Endodermal cell (in vitro differentiated cells): ENCODE results near the gene HAPLN3. TPM values are rescaled to one million over a fixed set of nuclear protein-coding genes. Genes with fewer than 3 reads are reported as not detected.

Source experiments
- DNase-seq: peaks from one replicate; pipeline ENCODE4 v3.0.0-alpha.2; 2017
- H3K27ac ChIP-seq: 2 replicates; pipeline ENCODE4 v1.5.1; 2013; ENCODE audit warnings: mild to moderate bottlenecking, low read depth, low read length, moderate library complexity
- H3K27me3 ChIP-seq: 2 replicates; pipeline ENCODE4 v1.6.1; 2013; ENCODE audit warnings: mild to moderate bottlenecking, low read length, moderate library complexity; ENCODE audit not compliant: insufficient read depth, control insufficient read depth, poor library complexity, severe bottlenecking
- H3K36me3 ChIP-seq: 2 replicates; pipeline ENCODE4 v1.7.0; 2013; ENCODE audit warnings: mild to moderate bottlenecking, low read length, moderate library complexity; ENCODE audit not compliant: control insufficient read depth, insufficient read depth
- H3K4me1 ChIP-seq: one replicate; pipeline ENCODE4 v1.7.0; 2013; ENCODE audit warnings: low read length; ENCODE audit not compliant: control insufficient read depth, insufficient read depth
- H3K4me3 ChIP-seq: 2 replicates; pipeline ENCODE4 v1.5.1; 2013; ENCODE audit warnings: mild to moderate bottlenecking, low read length, moderate library complexity
- H3K9ac ChIP-seq: 2 replicates; pipeline ENCODE4 v1.6.1; 2013; ENCODE audit warnings: mild to moderate bottlenecking, low read length, moderate library complexity; ENCODE audit not compliant: poor library complexity, severe bottlenecking; ENCODE audit errors: extremely low read depth
- H3K9me3 ChIP-seq: 2 replicates; pipeline ENCODE4 v1.6.1; 2013; ENCODE audit warnings: mild to moderate bottlenecking, low read length, moderate library complexity; ENCODE audit not compliant: control insufficient read depth
- H3K27ac Mint-ChIP-seq: 2 replicates; pipeline ENCODE4 v1.8.0; 2020; ENCODE audit warnings: mixed read lengths
- H3K27me3 Mint-ChIP-seq: 2 replicates; pipeline ENCODE4 v1.8.0; 2021; ENCODE audit warnings: mild to moderate bottlenecking, mixed read lengths; ENCODE audit not compliant: insufficient read depth
- H3K36me3 Mint-ChIP-seq: 2 replicates; pipeline ENCODE4 v1.8.0; 2020; ENCODE audit warnings: low read depth, mixed read lengths
- H3K4me1 Mint-ChIP-seq: 2 replicates; pipeline ENCODE4 v1.8.0; 2020; ENCODE audit warnings: mixed read lengths
- H3K4me3 Mint-ChIP-seq: 2 replicates; pipeline ENCODE4 v1.8.0; 2020; ENCODE audit warnings: mild to moderate bottlenecking, moderate library complexity, mixed read lengths
- H3K9me3 Mint-ChIP-seq: 2 replicates; pipeline ENCODE4 v1.8.0; 2020; ENCODE audit warnings: mild to moderate bottlenecking, mixed read lengths
- WGBS, 2 experiments: methylation state at CpG; one replicate each; pipeline versions ENCODE4 v1.1.5 to v1.1.7; 2013; ENCODE audit warnings: missing lambda C conversion rate in 2 of 2, mixed read lengths in 1 of 2; ENCODE audit not compliant: insufficient coverage in 1 of 2, insufficient read length in 1 of 2; 5-methylcytosine and 5-hydroxymethylcytosine counted together
- total RNA-seq, 2 donors: library from RNA; stranded (reverse); fragmentation: NEBNext Ultra II Directional in 1 of 2; extraction: Animal tissue kit (Norgen Biotek cat#: 25700) in 1 of 2; gene quantifications; 2 replicates in 1 of 2; 3 replicates in 1 of 2; pipeline ENCODE4 v1.2.1, GENCODE V29; 2021
- TF ChIP-seq, protein P1 (sequence below): fragments of 200-600 bp; sonication (generic); conservative IDR thresholded peaks from 2 replicates; pipeline ENCODE4 v1.5.0; 2021; ENCODE audit warnings: antibody characterized with exemption, mild to moderate bottlenecking

HAPLN3 gene
- total RNA-seq, 2 donors from 2014 or later: 5.8 to 15.6 TPM

DNA sequence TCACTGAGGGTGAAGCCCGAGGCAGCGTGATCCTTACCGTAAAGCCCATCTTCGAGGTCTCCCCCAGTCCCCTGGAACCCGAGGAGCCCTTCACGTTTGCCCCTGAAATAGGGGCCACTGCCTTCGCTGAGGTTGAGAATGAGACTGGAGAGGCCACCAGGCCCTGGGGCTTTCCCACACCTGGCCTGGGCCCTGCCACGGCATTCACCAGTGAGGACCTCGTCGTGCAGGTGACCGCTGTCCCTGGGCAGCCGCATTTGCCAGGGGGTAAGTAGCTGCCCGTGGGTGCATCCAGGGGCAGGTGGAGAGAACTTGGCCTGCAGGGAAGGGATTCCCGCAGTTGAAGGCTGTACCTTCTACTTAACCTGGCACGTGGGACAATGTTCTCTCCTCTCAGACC is 49.7 kb downstream of the HAPLN3 start:
- no peak overlapping the region for H3K9ac ChIP-seq
- H3K27ac ChIP-seq: no peak overlapping the region
- H3K36me3 ChIP-seq: no peaks in the 10 kb centered on the region
- H3K4me1 ChIP-seq: no peaks in the 10 kb centered on the region
- H3K27me3 ChIP-seq: no peaks in the 10 kb centered on the region
- no peaks in the 10 kb centered on the region for H3K9me3 ChIP-seq
- TF ChIP-seq, protein P1, sequence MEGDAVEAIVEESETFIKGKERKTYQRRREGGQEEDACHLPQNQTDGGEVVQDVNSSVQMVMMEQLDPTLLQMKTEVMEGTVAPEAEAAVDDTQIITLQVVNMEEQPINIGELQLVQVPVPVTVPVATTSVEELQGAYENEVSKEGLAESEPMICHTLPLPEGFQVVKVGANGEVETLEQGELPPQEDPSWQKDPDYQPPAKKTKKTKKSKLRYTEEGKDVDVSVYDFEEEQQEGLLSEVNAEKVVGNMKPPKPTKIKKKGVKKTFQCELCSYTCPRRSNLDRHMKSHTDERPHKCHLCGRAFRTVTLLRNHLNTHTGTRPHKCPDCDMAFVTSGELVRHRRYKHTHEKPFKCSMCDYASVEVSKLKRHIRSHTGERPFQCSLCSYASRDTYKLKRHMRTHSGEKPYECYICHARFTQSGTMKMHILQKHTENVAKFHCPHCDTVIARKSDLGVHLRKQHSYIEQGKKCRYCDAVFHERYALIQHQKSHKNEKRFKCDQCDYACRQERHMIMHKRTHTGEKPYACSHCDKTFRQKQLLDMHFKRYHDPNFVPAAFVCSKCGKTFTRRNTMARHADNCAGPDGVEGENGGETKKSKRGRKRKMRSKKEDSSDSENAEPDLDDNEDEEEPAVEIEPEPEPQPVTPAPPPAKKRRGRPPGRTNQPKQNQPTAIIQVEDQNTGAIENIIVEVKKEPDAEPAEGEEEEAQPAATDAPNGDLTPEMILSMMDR: no peak
- Mint-ChIP-seq H3K36me3 (no peaks in the 10 kb centered on the region), H3K27ac (no peak overlapping the region), H3K4me1 (no peaks in the 10 kb centered on the region), H3K27me3 (peaks cover 3% of the 10 kb centered on the region), H3K4me3 (no peak overlapping the region), H3K9me3 (no peaks in the 10 kb centered on the region)
- WGBS, 2 experiments: 93 to 99% methylated on average over 11 to 15 of the region's 15 CpGs
- no peak overlapping the region for H3K4me3 ChIP-seq
- no peak for DNase-seq

DNA sequence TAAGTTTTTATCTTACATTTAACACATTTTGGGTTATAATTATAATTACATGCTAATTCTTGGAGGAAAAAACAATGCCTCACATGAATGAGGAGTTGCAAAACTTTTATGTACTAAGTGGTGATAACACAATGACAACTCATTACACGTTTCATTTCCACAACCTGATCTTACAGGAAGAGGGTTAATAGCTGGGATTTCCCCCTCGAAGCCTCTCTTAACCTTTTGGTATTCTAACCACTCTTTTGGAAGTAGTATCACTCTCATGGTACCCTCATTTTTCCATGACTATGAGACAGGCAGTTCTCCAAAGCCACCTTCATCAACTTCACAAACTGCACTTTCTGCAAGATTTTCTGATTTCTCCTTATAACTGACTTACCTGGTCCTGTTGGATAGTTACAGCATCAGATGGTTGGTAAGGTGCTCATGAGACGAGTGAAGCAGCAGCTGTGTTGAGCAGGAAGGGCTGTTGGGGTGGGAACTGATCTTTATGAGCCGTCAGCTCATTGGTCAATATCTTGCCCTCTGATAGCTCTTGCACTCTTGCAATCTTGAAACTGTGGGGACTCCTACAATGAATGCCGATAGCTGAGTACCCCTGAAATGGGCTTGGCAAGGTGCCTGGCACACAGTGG is 50.5 kb downstream of the HAPLN3 start:
- H3K9me3 ChIP-seq: no peaks in the 10 kb centered on the region
- no peaks in the 10 kb centered on the region for H3K36me3 ChIP-seq
- no peaks in the 10 kb centered on the region for H3K9me3 Mint-ChIP-seq
- no peaks in the 10 kb centered on the region for H3K4me1 ChIP-seq
- no peaks in the 10 kb centered on the region for H3K27me3 ChIP-seq
- TF ChIP-seq, protein P1: no peak
- no peak overlapping the region for H3K4me3 ChIP-seq
- no peak overlapping the region for H3K27ac ChIP-seq
- no peak for DNase-seq
- 80 to 93% methylated on average over 3 to 5 of the region's 5 CpGs for WGBS, 2 experiments
- H3K27ac Mint-ChIP-seq: no peak overlapping the region
- H3K4me1 Mint-ChIP-seq: no peaks in the 10 kb centered on the region
- H3K4me3 Mint-ChIP-seq: no peak overlapping the region
- H3K9ac ChIP-seq: no peak overlapping the region
- H3K27me3 Mint-ChIP-seq: peaks cover 3% of the 10 kb centered on the region
- no peaks in the 10 kb centered on the region for H3K36me3 Mint-ChIP-seq

DNA sequence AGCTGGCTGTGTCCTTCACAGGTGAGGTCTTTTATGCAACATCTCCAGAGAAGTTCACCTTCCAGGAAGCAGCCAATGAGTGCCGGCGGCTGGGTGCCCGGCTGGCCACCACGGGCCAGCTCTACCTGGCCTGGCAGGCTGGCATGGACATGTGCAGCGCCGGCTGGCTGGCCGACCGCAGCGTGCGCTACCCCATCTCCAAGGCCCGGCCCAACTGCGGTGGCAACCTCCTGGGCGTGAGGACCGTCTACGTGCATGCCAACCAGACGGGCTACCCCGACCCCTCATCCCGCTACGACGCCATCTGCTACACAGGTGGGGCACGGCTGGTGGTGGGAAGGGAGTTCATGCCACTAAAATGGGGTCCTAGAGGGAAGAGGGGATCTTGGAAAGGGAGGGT is 52.0 kb downstream of the HAPLN3 start:
- 94 to 96% methylated on average over 18 to 21 of the region's 21 CpGs for WGBS, 2 experiments
- TF ChIP-seq, protein P1: no peak
- Histone ChIP-seq H3K9ac (no peak overlapping the region), H3K27me3 (no peaks in the 10 kb centered on the region), H3K36me3 (no peaks in the 10 kb centered on the region), H3K4me1 (no peaks in the 10 kb centered on the region), H3K9me3 (no peaks in the 10 kb centered on the region), H3K27ac (no peak overlapping the region), H3K4me3 (no peak overlapping the region)
- Mint-ChIP-seq H3K36me3 (no peaks in the 10 kb centered on the region), H3K4me1 (no peaks in the 10 kb centered on the region), H3K27me3 (peaks cover 3% of the 10 kb centered on the region), H3K4me3 (no peak overlapping the region), H3K9me3 (no peaks in the 10 kb centered on the region), H3K27ac (no peak overlapping the region)
- no peak for DNase-seq
